Stomach (tissue), 4 donors: ENCODE data around the gene RNF148.

Source experiments
- CTCF ChIP-seq, 7 experiments: fragments of 450-650 bp in 4 of 7; fragments of 200-600 bp in 3 of 7; sonication (generic) in 3 of 7; IDR thresholded peaks; one replicate each; pipeline ENCODE4 v1.5.1; 2016 to 2019; ENCODE audit warnings: antibody characterized with exemption in 7 of 7, control low read depth in 2 of 7, mild to moderate bottlenecking in 1 of 7
- POLR2AphosphoS5 ChIP-seq, 3 donors: sonication (generic); formaldehyde crosslinking; IDR thresholded peaks; one replicate each; pipeline ENCODE4 v1.6.1; 2016; ENCODE audit warnings: antibody characterized with exemption in 3 of 3

- no peak for TF ChIP-seq CTCF (IDR thresholded peaks at IDR 0.05)
- TF ChIP-seq POLR2AphosphoS5 (IDR thresholded peaks at IDR 0.05), result no peak
Observed at GRCh38 chr7:122695816-122696215, 6.9 kb downstream of the RNF148 start.
